ENCODE measurements around the gene SPATA24. TPM values are rescaled to one million over a fixed set of nuclear protein-coding genes. Genes with fewer than 3 reads are reported as not detected.
"Not testable (repeated sequence)": the region's sequence is repeated elsewhere in the genome, so short reads cannot be mapped to it uniquely, and the experiment has no call there.

SPATA24 gene, protein sequence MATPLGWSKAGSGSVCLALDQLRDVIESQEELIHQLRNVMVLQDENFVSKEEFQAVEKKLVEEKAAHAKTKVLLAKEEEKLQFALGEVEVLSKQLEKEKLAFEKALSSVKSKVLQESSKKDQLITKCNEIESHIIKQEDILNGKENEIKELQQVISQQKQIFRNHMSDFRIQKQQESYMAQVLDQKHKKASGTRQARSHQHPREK
- polyA plus RNA-seq (2013, experiment 1 of 2): 6.0 TPM
- polyA plus RNA-seq (2013, experiment 2 of 2): 8.4 TPM

DNA sequence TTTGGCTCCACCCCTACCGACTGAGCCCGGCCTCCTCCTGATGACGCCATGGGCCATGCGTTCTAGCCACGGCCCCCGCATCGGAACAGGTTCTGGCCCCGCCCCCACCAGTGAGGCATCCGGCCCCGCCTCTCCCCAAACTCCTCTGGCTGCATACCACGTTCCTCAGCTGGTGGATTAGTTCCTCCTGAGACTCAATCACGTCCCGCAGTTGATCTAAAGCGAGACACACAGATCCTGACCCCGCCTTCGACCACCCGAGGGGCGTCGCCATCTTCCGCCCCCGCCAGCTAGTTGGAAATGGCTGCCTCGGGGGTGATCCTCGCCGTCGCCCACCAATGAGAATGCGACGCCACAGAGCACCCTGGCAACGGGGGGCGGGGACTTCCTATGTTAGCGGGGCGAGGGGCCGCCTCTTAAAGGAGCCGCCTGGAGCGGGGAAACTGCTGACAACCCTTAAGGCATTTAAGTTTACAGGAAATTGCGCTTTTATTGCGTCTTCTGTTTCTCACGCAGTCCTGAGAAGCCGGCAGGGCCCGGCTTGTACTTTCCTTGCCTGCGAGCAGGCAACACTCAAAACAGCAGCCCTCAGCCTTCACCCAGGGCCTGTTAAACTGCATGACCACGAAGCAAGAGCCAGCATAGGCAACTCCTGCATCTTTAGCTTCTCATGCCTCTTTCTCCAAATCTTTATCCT lies at the start of gene SPATA24:
Gene SPATA24, minus strand, starts transcription at position 303 of the 697 bp plus-strand sequence. Its CDS starts 29 bp downstream, at position 274.
- 1% methylated on average over 41 of the region's 41 CpGs for WGBS
- no peaks in the 10 kb centered on the region for H3K27me3 ChIP-seq (ENCODE audit: insufficient read depth, low read length)
- H3K9me3 ChIP-seq (ENCODE audit: insufficient read depth, low read depth, low read length): no peaks in the 10 kb centered on the region
- peaks cover 11% of the 10 kb centered on the region for H3K4me1 ChIP-seq (ENCODE audit: insufficient read depth, low read length)
- H3K4me3 ChIP-seq (ENCODE audit: low read length): peak within 1 kb of the TSS; percentile 78
- H3K27ac ChIP-seq (ENCODE audit: low read depth, low read length): peak within 1 kb of the TSS; percentile 95
- peak within 1 kb of the TSS; percentile 83 for H3K9ac ChIP-seq (ENCODE audit: low read depth, low read length)
- peaks cover 14% of the 10 kb centered on the region for H3K36me3 ChIP-seq (ENCODE audit: insufficient read depth, low read length)

DNA sequence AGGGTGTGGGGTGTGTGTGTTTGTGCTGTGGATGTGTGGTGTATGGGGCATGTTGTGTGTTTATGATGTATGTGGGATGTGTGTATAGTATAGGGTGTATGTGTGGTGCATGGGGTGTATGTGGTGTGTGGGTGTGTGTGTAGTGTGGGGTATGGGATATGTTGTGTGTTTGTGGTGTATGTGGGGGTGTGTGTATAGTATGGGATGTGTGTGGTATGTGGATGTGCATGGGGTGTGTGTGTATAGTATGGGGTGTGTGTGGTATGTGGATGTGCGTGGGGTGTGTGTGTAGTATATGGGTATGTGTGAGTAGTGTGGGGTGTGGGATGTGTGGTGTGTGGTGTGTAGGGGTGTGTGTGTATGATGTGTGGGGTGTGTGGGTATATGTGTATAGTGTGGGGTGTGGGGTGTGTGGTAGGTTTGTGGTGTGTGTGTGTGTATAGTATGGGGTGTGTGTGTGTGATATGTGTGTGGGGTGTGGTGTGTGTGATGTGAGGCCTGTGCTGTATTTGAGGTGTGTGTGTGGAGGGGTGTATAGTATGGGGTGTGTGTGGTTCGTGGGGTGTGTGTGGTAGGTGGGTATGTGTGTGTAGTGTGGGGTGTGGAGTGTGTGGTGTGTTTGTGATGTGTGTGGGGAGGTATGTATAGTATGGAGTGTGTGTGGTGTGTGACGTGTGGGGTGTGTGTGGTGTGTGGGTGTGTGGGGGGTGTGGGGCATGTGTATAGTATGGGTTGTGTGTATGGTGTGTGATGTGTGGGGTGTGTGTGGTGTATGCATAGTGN lies 48.2 kb upstream of the SPATA24 start:
- 76% methylated on average over 3 of the region's 3 CpGs for WGBS
- Histone ChIP-seq H3K4me3 (ENCODE audit: low read length) (no peak overlapping the region), H3K36me3 (ENCODE audit: insufficient read depth, low read length) (no peaks in the 10 kb centered on the region), H3K27ac (ENCODE audit: low read depth, low read length) (no peak overlapping the region), H3K9ac (ENCODE audit: low read depth, low read length) (no peak overlapping the region), H3K9me3 (ENCODE audit: insufficient read depth, low read depth, low read length) (no peaks in the 10 kb centered on the region), H3K27me3 (ENCODE audit: insufficient read depth, low read length) (no peaks in the 10 kb centered on the region), H3K4me1 (ENCODE audit: insufficient read depth, low read length) (no peaks in the 10 kb centered on the region)

DNA sequence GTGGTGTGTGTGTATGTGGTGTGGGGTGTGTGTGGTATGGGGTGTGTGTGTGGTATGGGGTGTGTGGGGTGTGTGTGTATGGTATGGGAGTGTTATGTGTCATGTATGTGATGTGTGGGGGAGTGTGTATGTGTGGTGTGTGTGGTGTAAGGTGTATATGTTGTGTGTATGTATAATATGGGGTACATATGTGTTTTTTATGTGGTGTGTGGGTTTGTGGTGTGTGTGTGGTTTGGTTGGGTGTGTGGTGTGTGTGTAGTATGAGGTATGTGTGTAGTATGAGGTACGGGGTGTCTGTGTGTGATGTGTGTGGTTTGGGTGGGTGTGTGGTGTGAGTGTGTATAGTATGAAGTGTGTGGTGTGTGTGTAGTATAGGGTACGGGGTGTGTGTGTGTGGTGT lies 47.3 kb upstream of the SPATA24 start:
- Histone ChIP-seq H3K4me3 (ENCODE audit: low read length) (no peak overlapping the region), H3K27me3 (ENCODE audit: insufficient read depth, low read length) (no peaks in the 10 kb centered on the region), H3K27ac (ENCODE audit: low read depth, low read length) (no peak overlapping the region), H3K4me1 (ENCODE audit: insufficient read depth, low read length) (no peaks in the 10 kb centered on the region), H3K9ac (ENCODE audit: low read depth, low read length) (no peak overlapping the region), H3K9me3 (ENCODE audit: insufficient read depth, low read depth, low read length) (no peaks in the 10 kb centered on the region), H3K36me3 (ENCODE audit: insufficient read depth, low read length) (no peaks in the 10 kb centered on the region)
- WGBS: 88% methylated on average over 2 of the region's 2 CpGs

DNA sequence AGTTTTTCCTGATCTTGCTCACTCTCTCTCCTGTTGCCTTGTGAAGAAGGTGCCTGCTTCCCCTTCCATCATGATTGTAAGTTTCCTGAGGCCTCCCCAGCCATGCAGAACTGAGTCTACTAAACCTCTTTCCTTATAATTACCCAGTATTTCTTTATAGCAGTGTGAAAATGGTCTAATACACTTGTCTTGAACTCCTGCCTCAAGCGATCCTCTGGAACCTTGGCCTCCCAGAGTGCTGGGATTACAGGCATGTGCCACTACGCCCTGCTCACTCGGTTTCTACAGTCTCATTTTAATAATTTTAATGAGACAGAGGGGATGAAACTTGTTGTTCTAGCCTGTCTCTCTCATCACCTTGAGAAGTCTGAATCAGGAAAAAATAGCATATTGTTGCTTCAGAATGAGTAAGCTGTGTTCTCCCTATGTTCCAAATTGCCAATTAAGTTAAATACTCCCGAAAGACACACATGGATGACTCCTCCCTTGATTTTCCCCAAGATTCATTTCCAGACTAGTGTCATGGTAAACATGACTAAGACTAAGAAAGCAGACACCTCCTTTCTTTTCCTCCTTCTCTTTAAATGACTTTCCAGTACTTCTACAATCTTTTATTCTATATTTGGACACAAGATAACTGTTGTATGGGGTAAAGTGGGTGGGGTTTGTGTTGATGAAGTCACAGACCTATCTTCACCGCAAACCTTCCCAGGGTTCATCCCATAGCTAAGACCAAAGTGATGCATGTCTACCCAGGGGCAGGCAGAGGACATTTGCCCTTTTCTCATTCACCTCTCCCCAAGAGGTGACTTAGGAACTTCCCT lies 43.3 kb upstream of the SPATA24 start:
- Histone ChIP-seq H3K4me1 (ENCODE audit: insufficient read depth, low read length) (no peaks in the 10 kb centered on the region; the same call in 1 of the 2 replicates), H3K4me3 (ENCODE audit: low read length) (no peak overlapping the region), H3K9me3 (ENCODE audit: insufficient read depth, low read depth, low read length) (no peaks in the 10 kb centered on the region), H3K36me3 (ENCODE audit: insufficient read depth, low read length) (no peaks in the 10 kb centered on the region), H3K27me3 (ENCODE audit: insufficient read depth, low read length) (no peaks in the 10 kb centered on the region), H3K9ac (ENCODE audit: low read depth, low read length) (no peak overlapping the region), H3K27ac (ENCODE audit: low read depth, low read length) (no peak overlapping the region)
- WGBS: 93% methylated on average over 5 of the region's 5 CpGs

DNA sequence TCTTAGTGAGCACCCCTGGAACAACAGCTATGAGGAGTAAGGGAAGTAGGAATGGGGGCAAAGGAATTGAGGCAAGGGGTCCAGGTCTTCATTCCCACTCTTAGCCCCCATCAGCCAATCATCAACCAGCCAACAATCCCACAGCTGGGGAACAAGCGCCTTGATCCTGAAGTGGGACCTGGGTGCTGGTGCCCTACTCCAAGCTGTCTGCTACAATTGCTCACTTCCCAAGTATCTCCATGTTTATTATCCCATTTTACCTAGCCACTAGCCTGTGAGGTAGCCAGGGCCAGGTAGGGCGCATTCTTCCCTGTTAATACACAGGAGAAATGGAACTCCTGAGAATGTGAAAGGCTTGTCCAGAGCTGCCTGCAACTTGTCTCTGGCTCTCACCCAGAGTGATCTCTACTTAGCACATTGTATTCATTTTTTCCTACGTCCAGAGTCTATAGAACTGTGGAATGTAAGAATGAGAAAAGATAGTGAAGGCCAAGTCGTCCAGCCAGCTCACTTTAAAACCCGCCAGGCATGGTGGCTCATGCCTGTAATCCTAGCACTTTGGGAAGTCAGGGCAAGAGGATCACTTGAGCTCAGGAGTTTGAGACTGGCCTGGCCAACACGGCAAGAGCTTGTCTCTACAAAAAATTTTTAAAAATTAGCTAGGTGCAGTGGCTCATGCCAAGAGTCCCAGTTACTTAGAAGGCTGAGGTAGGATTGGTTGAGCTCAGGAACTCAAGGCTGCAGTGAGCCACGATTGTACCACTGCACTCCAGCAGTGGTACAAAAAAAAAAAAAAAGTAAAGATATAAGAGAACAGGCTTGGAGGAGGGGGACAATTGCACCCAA lies 41.7 kb upstream of the SPATA24 start:
- Histone ChIP-seq H3K27ac (ENCODE audit: low read depth, low read length) (no peak overlapping the region), H3K9ac (ENCODE audit: low read depth, low read length) (no peak overlapping the region)
- WGBS: 78% methylated on average over 7 of the region's 7 CpGs

DNA sequence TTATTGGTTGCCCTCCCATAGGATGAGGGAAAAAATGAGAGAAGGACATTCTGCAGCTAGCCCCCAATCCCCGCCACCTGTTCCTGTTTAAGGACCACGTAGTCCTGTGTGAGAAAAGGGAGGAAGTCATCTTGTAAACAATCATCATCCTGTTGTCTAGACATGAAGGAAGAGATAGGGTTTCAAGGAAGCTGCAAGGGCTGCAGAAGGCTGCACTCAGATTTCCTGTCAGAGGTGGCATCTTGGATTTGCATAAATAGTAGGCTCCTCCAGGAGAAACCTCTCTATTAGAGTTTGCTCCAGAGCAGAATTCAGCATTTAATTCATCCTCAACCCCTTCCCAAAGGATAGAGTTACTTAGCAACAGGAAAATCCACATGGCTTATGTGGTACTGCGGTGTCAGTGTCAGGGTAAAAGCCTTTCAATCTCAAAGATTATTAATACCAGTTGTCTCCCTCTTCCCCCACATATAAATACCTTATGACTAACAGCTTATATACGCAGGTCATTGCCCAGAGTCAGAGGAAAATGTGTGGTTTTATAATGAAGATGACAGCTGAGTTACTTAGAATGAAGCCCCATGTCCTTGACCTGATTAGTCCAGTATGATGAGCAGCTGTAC lies 40.1 kb upstream of the SPATA24 start:
- Histone ChIP-seq H3K27me3 (ENCODE audit: insufficient read depth, low read length) (no peaks in the 10 kb centered on the region), H3K4me3 (ENCODE audit: low read length) (no peak overlapping the region), H3K4me1 (ENCODE audit: insufficient read depth, low read length) (no peaks in the 10 kb centered on the region; the same call in 1 of the 2 replicates), H3K9me3 (ENCODE audit: insufficient read depth, low read depth, low read length) (no peaks in the 10 kb centered on the region), H3K9ac (ENCODE audit: low read depth, low read length) (no peak overlapping the region), H3K36me3 (ENCODE audit: insufficient read depth, low read length) (no peaks in the 10 kb centered on the region), H3K27ac (ENCODE audit: low read depth, low read length) (no peak overlapping the region)
- WGBS: 77% methylated on average over 4 of the region's 4 CpGs

More for the DNA sequence above, 41.7 kb upstream of the SPATA24 start:
- H3K36me3 ChIP-seq (ENCODE audit: insufficient read depth, low read length): no peaks in the 10 kb centered on the region
- H3K4me3 ChIP-seq (ENCODE audit: low read length): no peak overlapping the region
- H3K27me3 ChIP-seq (ENCODE audit: insufficient read depth, low read length): no peaks in the 10 kb centered on the region
- H3K4me1 ChIP-seq (ENCODE audit: insufficient read depth, low read length): no peaks in the 10 kb centered on the region; the same call in 1 of the 2 replicates
- H3K9me3 ChIP-seq (ENCODE audit: insufficient read depth, low read depth, low read length): no peaks in the 10 kb centered on the region

DNA sequence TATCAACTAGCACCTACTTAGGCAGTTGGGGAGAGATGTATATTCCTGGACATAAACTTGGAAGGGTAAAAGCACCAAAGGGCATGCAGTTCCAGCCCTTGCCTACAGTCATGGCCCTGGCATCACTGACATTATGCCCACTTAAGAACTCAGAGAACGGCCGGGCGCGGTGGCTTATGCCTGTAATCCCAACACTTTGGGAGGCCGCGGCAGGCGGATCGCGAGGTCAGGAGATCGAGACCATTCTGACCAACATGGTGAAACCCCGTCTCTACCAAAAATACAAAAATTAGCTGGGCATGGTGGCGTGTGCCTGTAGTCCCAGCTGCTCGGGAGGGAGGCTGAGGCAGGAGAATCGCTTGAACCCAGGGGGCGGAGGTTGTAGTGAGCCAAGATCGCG lies 36.5 kb upstream of the SPATA24 start:
- not testable (repeated sequence) for H3K27me3 ChIP-seq (ENCODE audit: insufficient read depth, low read length); H3K4me1 ChIP-seq (ENCODE audit: insufficient read depth, low read length); H3K9me3 ChIP-seq (ENCODE audit: insufficient read depth, low read depth, low read length); H3K27ac ChIP-seq (ENCODE audit: low read depth, low read length); H3K9ac ChIP-seq (ENCODE audit: low read depth, low read length); H3K4me3 ChIP-seq (ENCODE audit: low read length)
- WGBS: 98% methylated on average over 17 of the region's 17 CpGs
- peaks cover 15% of the 10 kb centered on the region for H3K36me3 ChIP-seq (ENCODE audit: insufficient read depth, low read length)

DNA sequence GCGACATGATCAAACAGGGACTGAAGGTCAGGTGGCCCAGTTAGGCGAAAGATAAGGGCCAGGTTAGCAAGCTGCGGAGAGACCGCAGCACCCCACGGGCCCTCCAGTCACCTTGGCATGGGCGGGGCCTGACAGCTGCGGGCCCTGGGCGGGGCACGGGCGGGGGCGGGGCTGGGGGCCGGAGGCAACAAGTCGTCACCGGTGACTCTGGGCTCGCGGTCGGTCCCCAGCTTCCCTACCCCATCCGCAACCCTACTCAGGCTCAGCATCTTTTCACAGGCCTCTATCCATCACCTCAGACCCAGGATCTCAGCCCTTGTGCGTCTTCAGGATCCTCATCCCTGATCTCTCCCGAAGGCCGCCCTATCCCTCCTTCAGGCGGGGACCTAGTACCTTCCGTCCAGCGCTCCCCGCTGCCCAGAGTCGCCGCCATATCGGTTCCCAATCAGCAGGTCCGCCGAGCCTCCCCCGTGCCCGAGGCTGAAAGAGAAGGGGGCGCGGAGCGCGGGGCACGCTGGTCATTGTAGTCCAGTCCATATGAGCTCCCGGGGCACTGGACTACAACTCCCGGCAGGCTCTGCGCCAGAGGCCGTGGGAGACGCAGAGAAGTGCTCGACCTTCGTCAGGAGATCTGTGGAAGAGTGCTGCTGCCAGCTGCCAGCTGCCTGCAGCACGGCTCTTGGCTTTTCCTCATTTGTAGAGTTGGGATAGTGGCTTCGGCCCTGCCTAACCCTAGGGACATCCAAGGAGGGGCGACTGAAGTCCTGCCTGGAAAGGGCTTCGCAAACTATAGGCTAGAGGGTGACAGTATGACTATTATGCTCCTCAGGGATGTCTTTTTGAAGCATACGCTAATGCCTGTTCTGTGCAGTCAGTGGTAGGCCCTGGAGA lies 35.4 kb upstream of the SPATA24 start, which contains the start of gene DNAJC18:
Gene DNAJC18, minus strand, starts transcription at position 513 of the 891 bp plus-strand sequence. Its CDS starts 80 bp downstream, at position 433.
- WGBS: 4% methylated on average over 49 of the region's 49 CpGs
- Histone ChIP-seq H3K36me3 (ENCODE audit: insufficient read depth, low read length) (peaks cover 24% of the 10 kb centered on the region), H3K27me3 (ENCODE audit: insufficient read depth, low read length) (no peaks in the 10 kb centered on the region), H3K4me1 (ENCODE audit: insufficient read depth, low read length) (peaks cover 3% of the 10 kb centered on the region), H3K9me3 (ENCODE audit: insufficient read depth, low read depth, low read length) (no peaks in the 10 kb centered on the region), H3K27ac (ENCODE audit: low read depth, low read length) (peak within 1 kb of the TSS; percentile 90; the same call in 1 of the 2 replicates), H3K9ac (ENCODE audit: low read depth, low read length) (peak within 1 kb of the TSS; percentile 86), H3K4me3 (ENCODE audit: low read length) (peak within 1 kb of the TSS; percentile 85)

DNA sequence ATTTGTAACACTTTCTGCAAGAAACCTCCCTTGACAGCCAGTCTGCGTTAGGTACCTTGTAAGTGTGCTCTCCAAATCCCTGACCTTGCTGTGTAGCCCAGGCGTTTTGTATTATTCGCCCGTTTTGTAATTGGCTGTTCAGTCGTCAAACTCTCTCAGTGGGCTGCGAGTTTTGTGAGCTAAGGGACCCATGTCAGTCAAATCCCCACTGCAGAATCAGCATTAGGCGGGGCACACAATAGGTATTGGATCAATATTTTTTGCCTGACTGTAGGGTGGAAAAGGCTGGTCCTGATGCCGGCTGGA lies 34.8 kb upstream of the SPATA24 start:
- peaks cover 3% of the 10 kb centered on the region for H3K4me1 ChIP-seq (ENCODE audit: insufficient read depth, low read length)
- H3K9ac ChIP-seq (ENCODE audit: low read depth, low read length): 0 out of 2 replicates have a peak overlapping the region, but pooled peaks have one; percentile 7
- H3K4me3 ChIP-seq (ENCODE audit: low read length): peak overlapping the region; percentile 85
- no peak overlapping the region for H3K27ac ChIP-seq (ENCODE audit: low read depth, low read length)
- H3K27me3 ChIP-seq (ENCODE audit: insufficient read depth, low read length): no peaks in the 10 kb centered on the region
- no peaks in the 10 kb centered on the region for H3K9me3 ChIP-seq (ENCODE audit: insufficient read depth, low read depth, low read length)
- 40% methylated on average over 8 of the region's 8 CpGs for WGBS
- peaks cover 30% of the 10 kb centered on the region for H3K36me3 ChIP-seq (ENCODE audit: insufficient read depth, low read length)

All from HUES64 (cell line).